OCI-M1 (cell line): Measurements from ENCODE around the gene BOC.

Source experiments
- DNase-seq: peaks from one replicate; lab custom pipeline; 2025; lab: John Stamatoyannopoulos, UW

BOC gene

GRCh38 chr3:113287111-113287802 is 75.9 kb downstream of the BOC start:
- peak; percentile 27 for DNase-seq

DNA sequence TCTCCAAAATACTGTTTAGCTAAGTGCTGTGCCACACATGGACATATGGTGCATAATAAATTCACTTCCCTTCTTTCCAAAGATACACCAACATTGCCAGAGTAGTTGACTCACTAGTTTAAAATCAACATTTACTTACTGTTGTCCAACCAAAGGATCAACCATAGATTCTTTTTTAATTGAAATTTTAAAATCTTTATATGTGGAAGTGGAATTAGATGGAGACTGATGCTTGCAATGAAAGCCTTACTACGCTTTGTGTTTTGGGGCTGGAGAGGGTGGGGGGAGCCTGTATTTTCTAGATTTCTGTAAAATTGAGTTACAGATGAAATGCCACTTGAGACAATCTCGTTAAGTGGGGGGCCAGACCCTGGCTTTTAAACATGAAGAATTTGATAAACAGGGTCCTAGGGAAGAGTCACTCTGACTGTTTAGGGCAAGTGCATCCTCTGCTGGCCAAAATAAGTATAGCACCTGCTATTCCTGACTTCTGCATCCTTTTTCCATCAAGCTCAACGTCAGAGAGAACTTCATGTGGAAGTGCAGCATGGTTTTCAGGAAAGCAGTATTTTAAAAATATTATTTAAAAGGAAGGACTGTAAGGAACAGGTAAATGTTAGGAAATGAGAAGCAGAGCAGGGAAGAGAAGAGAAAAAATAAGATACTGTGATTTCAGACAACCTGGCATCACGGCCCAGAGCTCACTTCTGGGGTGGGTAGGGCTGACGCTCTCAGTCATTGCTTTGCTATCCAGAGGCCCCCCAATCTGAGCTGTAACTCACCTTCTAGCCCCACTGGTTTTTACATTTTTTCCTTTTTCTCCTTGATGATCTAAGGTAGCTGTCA is 76.7 kb downstream of the BOC start:
- peak; percentile 78 for DNase-seq

- DNase-seq = no peak
Measured at GRCh38 chr3:113288881-113289280, 77.5 kb downstream of the BOC start.

- no peak for DNase-seq
Measured at GRCh38 chr3:113291572-113291971, 80.2 kb downstream of the BOC start.

GRCh38 chr3:113292933-113293332 is 81.6 kb downstream of the BOC start:
- DNase-seq = no peak

- peak; percentile 1 for DNase-seq
Measured at GRCh38 chr3:113293348-113293747, 82.0 kb downstream of the BOC start.

DNA sequence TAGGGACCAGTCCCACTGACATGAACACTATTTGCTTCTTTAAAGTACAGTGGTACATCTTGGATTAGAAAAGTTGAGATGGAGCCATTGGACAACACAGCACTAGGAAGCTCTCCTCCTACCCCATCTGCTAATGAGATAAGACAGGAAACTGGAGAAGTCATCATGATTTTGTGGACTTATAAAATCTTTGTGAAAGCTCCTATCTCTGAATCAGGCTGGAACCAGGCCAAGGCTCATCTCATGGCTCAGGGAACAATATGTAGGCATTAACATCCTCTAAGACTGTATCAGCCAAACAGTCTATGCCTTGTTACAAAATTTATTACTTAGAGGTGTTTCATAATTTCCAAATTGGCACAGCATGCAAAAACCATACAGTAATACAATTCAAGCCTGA is 84.1 kb downstream of the BOC start:
- no peak for DNase-seq

GRCh38 chr3:113297287-113297686 is 85.9 kb downstream of the BOC start:
- no peak for DNase-seq

GRCh38 chr3:113297841-113298240 is 86.5 kb downstream of the BOC start:
- DNase-seq = no peak

GRCh38 chr3:113300596-113300995 is 89.2 kb downstream of the BOC start:
- no peak for DNase-seq

DNA sequence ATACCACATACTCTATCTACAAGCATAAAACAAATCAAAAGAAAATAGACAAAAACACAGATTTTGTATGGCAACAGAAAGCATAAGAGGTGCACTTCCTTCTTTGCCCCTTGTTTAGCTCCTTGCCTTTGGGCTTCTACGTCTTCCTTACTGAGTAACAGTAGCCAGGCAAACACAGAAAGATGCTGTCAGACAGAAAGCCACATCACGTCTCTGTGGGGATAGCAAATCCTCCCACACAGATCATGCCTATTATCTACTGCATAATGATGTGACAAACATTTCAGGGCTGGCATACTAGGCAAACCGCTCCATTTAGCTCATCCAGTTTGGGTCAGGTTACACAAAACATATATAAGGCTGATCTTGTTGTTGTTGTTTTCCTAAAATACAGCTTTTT is 92.7 kb downstream of the BOC start:
- peak; percentile 39 for DNase-seq

DNA sequence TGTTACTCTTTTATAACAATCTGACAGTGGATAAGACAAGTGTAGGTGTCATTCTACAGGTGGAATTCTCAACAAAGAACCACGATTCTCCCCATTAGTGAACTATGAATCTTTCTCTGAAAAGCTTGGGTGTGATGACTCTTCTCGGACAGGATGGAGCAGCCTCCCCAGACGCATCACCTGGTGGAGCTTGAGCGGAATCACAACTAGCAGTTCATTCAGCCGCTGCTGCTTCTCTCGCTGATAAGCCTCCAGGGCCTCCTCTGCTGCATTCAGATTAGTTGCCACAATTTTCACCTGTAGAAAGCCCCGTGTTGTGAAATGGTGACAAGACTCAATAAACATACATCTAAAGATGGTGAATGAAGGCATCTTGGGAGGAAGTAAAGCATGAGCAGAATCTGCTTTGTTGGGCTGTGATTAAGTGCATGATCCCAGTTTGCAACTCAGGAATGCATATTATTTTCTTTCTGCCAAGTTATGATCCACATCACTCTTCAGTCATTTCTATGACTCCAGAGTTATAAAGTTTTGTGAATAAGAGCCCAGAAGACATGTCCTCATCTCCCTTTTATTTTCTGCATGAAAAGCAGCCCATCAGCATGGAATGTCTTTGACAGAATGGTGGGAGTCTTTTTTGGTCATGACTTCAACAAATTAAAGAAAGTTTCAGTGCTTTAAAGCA is 93.6 kb downstream of the BOC start:
- no peak for DNase-seq

- no peak for DNase-seq
Measured at GRCh38 chr3:113310960-113311359, 99.6 kb downstream of the BOC start.

- DNase-seq = no peak
Measured at GRCh38 chr3:113312416-113312815, 101.1 kb downstream of the BOC start.

- DNase-seq = no peak
Measured at GRCh38 chr3:113314923-113315322, 103.6 kb downstream of the BOC start.

DNA sequence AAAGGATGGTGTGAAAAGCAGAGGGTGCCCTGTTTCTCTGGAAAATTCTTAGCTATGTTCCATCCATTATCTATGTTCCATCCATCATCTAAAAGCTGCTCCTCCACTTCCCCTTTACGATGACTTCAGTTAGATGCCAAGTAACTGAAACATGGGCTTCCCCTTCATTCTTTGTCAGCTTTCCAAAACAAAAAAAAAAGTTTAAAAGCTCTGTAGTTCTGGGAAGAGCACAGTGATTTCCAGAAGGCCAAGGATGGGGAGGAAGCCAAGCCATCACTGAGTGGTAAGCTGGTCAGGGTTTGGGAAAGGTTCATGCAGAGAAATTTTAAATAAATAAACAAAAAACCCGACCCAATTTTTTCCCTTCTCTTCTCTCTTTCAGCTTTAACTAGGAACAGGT is 118.4 kb downstream of the BOC start:
- DNase-seq = peak; percentile 34

GRCh38 chr3:113330742-113331141 is 119.4 kb downstream of the BOC start:
- DNase-seq = no peak

DNA sequence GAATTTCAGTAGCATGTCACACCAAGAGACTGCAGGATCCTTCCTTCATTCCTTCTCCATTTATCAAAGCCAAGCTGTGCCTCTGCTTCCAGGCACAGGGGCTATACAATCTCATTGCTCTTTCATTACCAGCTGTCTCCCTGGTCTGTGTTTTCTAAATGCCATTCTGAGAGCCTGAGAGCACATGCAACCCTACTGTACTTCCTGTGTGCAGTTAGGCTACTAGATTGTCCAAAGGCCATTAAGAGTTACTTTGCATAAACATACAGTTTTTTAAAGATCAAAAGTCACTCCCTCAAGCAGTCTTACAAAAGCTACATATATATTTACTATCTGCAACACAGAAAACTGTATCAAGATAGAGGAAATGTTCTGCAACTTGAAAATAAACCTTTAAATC is 119.8 kb downstream of the BOC start:
- no peak for DNase-seq
